Neuron (in vitro differentiated cells): ENCODE data around the gene TUNAR.

Experiments used
- H2AFZ ChIP-seq: one replicate; pipeline ENCODE4 v1.6.1; 2013; ENCODE audit warnings: low read depth, mild to moderate bottlenecking, inconsistent platforms, low read length, moderate library complexity
- H3K27me3 ChIP-seq: one replicate; pipeline ENCODE4 v1.6.1; 2013; ENCODE audit warnings: low read length; ENCODE audit not compliant: insufficient read depth
- H3K36me3 ChIP-seq: one replicate; pipeline ENCODE4 v1.6.1; 2013; ENCODE audit warnings: low read length; ENCODE audit not compliant: insufficient read depth
- H3K4me1 ChIP-seq: one replicate; pipeline ENCODE4 v1.6.1; 2013; ENCODE audit warnings: low read length; ENCODE audit not compliant: insufficient read depth
- H3K4me3 ChIP-seq: 2 replicates; pipeline ENCODE4 v1.5.1; 2013; ENCODE audit warnings: mild to moderate bottlenecking, low read length, moderate library complexity
- H3K9me3 ChIP-seq: one replicate; pipeline ENCODE4 v1.6.1; 2013; ENCODE audit warnings: low read length

Gene TUNAR

DNA sequence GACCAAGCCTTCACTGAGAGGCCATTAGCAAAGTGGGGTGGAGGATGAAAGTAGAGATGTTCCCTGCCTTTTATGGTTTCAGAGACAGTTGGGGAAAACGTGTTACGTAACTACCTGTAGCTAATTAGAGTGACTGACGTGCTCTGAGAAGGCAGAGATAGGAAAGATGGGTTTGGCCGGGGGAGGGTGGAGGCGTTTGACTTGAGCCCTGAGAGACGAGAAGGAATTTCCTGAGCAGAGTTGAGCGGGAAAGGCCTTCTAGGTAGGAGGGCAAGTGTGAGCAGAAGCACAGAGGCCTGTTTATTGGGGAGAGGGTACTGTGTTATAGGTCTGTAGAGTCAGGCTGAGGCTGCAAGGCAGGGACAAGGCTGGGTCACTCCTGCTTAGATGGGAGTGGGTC lies 8.6 kb downstream of the TUNAR start:
- Histone ChIP-seq H3K9me3 (peaks cover 4% of the 10 kb centered on the region), H3K4me1 (peaks cover 12% of the 10 kb centered on the region), H3K36me3 (peaks cover 9% of the 10 kb centered on the region), H3K4me3 (no peak overlapping the region), H3K27me3 (no peaks in the 10 kb centered on the region), H2AFZ (no peak overlapping the region)

GRCh38 chr14:95885866-95886265 lies 9.2 kb downstream of the TUNAR start:
- H3K27me3 ChIP-seq: no peaks in the 10 kb centered on the region
- H3K4me1 ChIP-seq: peaks cover 12% of the 10 kb centered on the region
- H3K9me3 ChIP-seq: peaks cover 5% of the 10 kb centered on the region
- peaks cover 9% of the 10 kb centered on the region for H3K36me3 ChIP-seq
- no peak overlapping the region for H2AFZ ChIP-seq
- H3K4me3 ChIP-seq: no peak overlapping the region

DNA sequence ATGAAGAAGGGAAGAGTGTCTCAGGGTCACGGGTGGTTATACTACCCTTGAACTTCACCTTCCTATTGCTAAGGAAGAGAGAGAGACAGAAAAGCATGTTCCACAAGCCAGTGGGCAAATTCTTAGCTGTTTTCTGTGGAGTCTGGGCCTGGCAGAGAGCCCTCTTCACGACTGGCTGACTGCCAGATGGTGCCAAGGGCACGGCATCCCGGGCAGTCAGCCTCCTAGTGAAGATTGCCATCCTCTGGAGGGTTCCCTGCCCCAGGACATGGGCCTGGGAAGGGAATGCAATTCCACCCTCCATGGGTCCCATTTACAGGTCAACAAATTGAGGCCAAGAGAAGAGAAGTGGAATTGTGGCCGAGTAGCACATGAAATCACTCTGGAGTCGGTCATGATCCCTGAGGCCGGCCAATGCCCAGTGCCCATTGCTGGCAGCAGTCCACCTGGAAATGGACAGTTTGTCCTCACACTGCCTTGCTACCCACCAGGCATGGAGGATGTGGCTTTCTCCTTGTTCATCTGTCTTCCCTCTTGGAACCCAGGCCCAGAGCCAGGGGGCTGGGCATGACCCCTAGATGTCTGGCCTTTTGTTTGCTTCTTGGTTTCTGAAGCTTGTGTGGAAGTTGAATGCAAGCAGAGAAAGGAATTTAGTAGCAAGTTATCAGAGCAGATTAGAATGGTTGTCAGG lies 9.9 kb downstream of the TUNAR start:
- H3K27me3 ChIP-seq: no peaks in the 10 kb centered on the region
- no peak overlapping the region for H2AFZ ChIP-seq
- H3K4me1 ChIP-seq: peaks cover 12% of the 10 kb centered on the region
- peaks cover 9% of the 10 kb centered on the region for H3K36me3 ChIP-seq
- no peak overlapping the region for H3K4me3 ChIP-seq
- peaks cover 5% of the 10 kb centered on the region for H3K9me3 ChIP-seq

- Histone ChIP-seq H3K9me3 (peaks cover 5% of the 10 kb centered on the region), H3K36me3 (peaks cover 6% of the 10 kb centered on the region), H3K27me3 (no peaks in the 10 kb centered on the region), H3K4me3 (no peak overlapping the region), H2AFZ (no peak overlapping the region), H3K4me1 (peaks cover 12% of the 10 kb centered on the region)
These were observed 10.7 kb downstream of the TUNAR start for GRCh38 chr14:95887351-95887750.

DNA sequence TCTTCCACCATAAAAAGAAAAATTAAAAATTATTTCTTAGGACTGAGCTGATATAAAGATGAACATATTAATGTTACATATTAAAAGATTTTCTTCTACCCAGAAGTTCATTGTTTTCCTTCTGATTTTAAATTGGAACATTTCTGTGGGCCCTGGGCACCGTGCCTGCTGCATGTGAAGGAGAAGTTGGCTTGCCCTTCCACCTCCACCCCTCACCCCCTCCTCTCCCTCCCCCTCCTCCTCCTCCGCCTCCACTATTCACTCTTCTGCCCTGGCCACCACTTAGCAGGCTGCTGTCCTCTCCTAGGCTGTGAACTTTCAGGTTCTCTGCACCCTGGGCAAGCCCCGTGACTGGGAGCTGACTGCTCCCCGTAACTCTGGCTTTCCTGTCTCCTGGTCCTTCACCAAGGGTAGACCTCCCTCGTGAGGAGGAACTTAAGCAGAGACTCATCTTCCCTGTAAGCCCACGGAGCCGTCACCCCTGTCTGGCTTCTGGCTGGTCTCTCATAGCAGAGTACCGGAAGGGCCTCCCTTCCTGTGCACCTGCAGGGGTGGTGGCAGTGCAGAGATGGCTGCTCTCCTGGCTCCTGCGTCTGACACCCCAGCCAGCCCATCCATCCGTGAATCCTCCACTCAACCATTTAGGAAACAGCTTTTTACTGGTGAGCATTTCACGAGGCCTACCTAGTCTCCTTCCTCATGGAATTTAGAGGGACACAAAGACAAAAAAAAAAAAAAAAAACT lies 12.8 kb downstream of the TUNAR start:
- H3K4me1 ChIP-seq: peaks cover 12% of the 10 kb centered on the region
- H2AFZ ChIP-seq: no peak overlapping the region
- H3K4me3 ChIP-seq: no peak overlapping the region
- H3K9me3 ChIP-seq: peaks cover 5% of the 10 kb centered on the region
- H3K27me3 ChIP-seq: no peaks in the 10 kb centered on the region
- H3K36me3 ChIP-seq: peaks cover 6% of the 10 kb centered on the region

GRCh38 chr14:95891742-95892141 lies 15.1 kb downstream of the TUNAR start:
- H3K27me3 ChIP-seq: no peaks in the 10 kb centered on the region
- peaks cover 4% of the 10 kb centered on the region for H3K4me1 ChIP-seq
- H3K9me3 ChIP-seq: peaks cover 5% of the 10 kb centered on the region
- H3K4me3 ChIP-seq: no peak overlapping the region
- peaks cover 8% of the 10 kb centered on the region for H3K36me3 ChIP-seq
- no peak overlapping the region for H2AFZ ChIP-seq

GRCh38 chr14:95892142-95892541 lies 15.5 kb downstream of the TUNAR start:
- Histone ChIP-seq H3K9me3 (peaks cover 5% of the 10 kb centered on the region), H3K36me3 (peaks cover 8% of the 10 kb centered on the region), H3K4me3 (no peak overlapping the region), H3K27me3 (no peaks in the 10 kb centered on the region), H2AFZ (no peak overlapping the region), H3K4me1 (no peaks in the 10 kb centered on the region)

- H3K27me3 ChIP-seq: no peaks in the 10 kb centered on the region
These were observed 19.1 kb downstream of the TUNAR start for GRCh38 chr14:95895720-95896119.

GRCh38 chr14:95896498-95897135 lies 20.0 kb downstream of the TUNAR start:
- Histone ChIP-seq H3K9me3 (peaks cover 3% of the 10 kb centered on the region), H3K4me3 (no peak overlapping the region), H2AFZ (no peak overlapping the region), H3K4me1 (no peaks in the 10 kb centered on the region), H3K36me3 (peaks cover 10% of the 10 kb centered on the region), H3K27me3 (no peaks in the 10 kb centered on the region)

More at GRCh38 chr14:95895720-95896119, 19.1 kb downstream of the TUNAR start:
- Histone ChIP-seq H3K4me1 (no peaks in the 10 kb centered on the region), H3K9me3 (peaks cover 3% of the 10 kb centered on the region), H3K36me3 (peaks cover 12% of the 10 kb centered on the region), H2AFZ (no peak overlapping the region), H3K4me3 (no peak overlapping the region)

GRCh38 chr14:95897280-95897679 lies 20.6 kb downstream of the TUNAR start:
- H3K9me3 ChIP-seq: peaks cover 3% of the 10 kb centered on the region
- no peak overlapping the region for H2AFZ ChIP-seq
- H3K27me3 ChIP-seq: no peaks in the 10 kb centered on the region
- no peak overlapping the region for H3K4me3 ChIP-seq
- no peaks in the 10 kb centered on the region for H3K4me1 ChIP-seq
- peaks cover 13% of the 10 kb centered on the region for H3K36me3 ChIP-seq

DNA sequence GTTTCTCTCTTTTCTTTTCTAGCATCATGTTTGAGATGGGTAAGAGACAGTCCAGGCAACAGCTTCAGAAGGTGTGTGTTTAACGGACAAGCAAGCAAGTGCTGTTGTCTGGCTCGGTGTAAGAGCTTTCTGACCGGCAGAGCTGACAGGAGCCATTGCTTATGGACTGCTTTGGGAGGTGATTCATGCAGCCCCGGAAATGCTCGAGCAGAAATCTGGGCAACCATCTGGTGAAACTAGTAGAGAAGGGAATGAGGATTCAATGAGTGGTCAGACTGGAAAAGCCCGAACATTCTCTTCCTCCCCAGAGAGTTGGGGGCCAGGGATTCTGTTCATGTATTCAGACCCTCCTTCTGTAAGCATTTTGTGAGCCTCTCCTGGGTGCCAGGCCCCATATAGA lies 24.4 kb downstream of the TUNAR start:
- no peak overlapping the region for H2AFZ ChIP-seq
- no peaks in the 10 kb centered on the region for H3K4me1 ChIP-seq
- no peaks in the 10 kb centered on the region for H3K27me3 ChIP-seq
- peaks cover 3% of the 10 kb centered on the region for H3K9me3 ChIP-seq
- peaks cover 10% of the 10 kb centered on the region for H3K36me3 ChIP-seq
- H3K4me3 ChIP-seq: no peak overlapping the region

DNA sequence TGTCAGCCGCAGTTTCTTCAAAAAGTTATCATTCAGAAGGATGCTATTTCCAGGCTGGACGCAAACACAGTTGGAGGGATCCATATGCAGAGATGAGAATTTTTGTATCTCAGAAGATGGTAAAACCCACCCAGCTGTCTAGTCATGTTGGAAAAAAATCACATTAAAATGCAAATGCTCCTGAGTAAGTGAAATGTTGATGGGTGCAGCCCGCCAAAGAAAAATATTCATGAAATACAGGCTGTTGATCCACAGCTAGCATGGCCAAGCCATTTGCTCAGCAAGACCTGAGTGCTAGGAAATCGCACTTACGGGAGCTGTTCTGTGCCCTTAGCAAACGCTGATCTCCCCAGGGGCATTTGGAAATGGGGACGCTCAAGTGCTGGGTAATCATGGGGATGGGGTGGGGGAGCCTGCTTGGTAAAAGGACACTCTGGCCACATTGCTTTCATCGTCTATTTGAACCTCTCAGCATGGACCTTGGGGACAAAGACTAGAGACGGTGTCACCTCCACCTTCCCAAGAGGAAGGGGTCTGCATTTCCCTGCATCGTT lies 25.7 kb downstream of the TUNAR start:
- Histone ChIP-seq H2AFZ (no peak overlapping the region), H3K4me1 (no peaks in the 10 kb centered on the region), H3K36me3 (peaks cover 9% of the 10 kb centered on the region), H3K4me3 (no peak overlapping the region), H3K9me3 (peaks cover 2% of the 10 kb centered on the region), H3K27me3 (no peaks in the 10 kb centered on the region)

GRCh38 chr14:95903165-95903564 lies 26.5 kb downstream of the TUNAR start:
- H2AFZ ChIP-seq: no peak overlapping the region
- no peaks in the 10 kb centered on the region for H3K27me3 ChIP-seq
- no peaks in the 10 kb centered on the region for H3K9me3 ChIP-seq
- no peak overlapping the region for H3K4me3 ChIP-seq
- no peaks in the 10 kb centered on the region for H3K4me1 ChIP-seq
- peaks cover 6% of the 10 kb centered on the region for H3K36me3 ChIP-seq
